Coronary artery (tissue), 2 donors: Measurements from ENCODE around the gene PASK.
A peak's percentile ranks its signal among the peaks of the same experiment; 100 is the strongest.

Source experiments
- DNase-seq: peaks from one replicate; pipeline ENCODE4 v3.0.0-alpha.2; 2017; ENCODE audit warnings: low spot score
- H3K27ac ChIP-seq, 2 donors: fragments of 200-600 bp; sonication (generic); one replicate each; pipeline ENCODE4 v1.5.1; 2016 to 2019
- H3K4me3 ChIP-seq: fragments of 200-600 bp; sonication (generic); 2 replicates; pipeline ENCODE4 v1.5.1; 2016; ENCODE audit warnings: mild to moderate bottlenecking, moderate library complexity
- CTCF ChIP-seq: fragments of 200-600 bp; sonication (generic); IDR thresholded peaks from one replicate; pipeline ENCODE4 v1.5.1; 2019; ENCODE audit warnings: antibody characterized with exemption

Gene PASK

DNA sequence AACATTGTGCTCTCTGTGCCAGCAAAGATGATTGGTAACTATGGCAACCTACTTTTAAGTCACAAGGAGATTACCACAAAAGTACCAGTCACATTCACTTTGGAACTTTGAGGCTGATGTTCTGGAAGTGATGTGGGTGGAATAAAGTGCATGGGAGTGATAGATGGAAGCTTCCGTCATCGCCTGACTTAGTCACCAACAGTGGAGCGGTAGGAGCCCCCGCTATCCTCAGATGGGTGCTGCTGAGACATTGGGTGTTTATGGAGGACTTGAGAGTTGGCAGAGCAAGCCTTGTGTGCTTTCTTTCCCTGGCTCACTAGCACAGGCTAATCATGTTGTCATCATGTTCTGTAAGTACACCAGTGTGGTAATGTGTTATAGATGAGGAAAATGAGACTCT is 5.6 kb upstream of the PASK start:
- TF ChIP-seq CTCF, result no peak
- Histone ChIP-seq H3K27ac (no peak overlapping the region), H3K4me3 (no peak overlapping the region)
- DNase-seq, result no peak

- no peak for DNase-seq
- Histone ChIP-seq H3K4me3 (no peak overlapping the region), H3K27ac (no peak overlapping the region)
- TF ChIP-seq CTCF, result no peak
These were observed 4.3 kb upstream of the PASK start for GRCh38 chr2:241153616-241154015.

DNA sequence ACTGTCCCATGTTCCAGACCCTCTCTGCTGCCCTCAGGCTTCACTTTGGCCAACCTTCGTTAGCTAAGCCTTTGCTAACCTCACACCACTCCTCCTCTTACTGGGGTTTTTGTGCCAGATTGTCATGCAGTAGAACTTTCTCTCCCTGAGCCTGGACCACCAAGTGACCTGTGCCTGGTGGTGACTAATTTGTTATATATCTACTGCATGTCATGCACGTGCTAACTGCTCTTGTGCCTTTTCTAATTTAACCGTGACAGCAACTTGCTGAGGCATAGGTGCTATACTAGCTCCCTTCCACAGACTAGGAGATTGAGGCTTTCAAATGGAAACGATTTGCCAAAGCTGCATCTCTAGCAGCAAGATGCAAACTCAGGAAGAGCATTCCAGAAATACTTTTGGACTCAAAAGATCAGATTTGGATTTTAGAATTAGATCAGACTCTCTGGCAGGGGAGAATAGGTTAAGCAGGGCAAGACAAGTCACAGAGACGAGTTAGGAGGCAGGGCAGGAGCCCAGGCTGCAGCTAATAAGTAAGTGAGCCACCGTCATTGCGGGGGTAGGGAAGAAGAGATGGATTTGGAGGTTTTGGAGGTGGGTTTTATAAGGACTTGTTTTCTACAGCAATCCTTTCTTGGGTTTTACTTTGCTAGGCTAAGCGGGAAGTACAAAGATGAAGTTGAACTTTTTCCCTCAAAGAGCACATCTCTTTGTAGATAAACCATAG is 2.8 kb upstream of the PASK start:
- Histone ChIP-seq H3K4me3 (no peak overlapping the region), H3K27ac (no peak overlapping the region)
- no peak for TF ChIP-seq CTCF
- DNase-seq, result no peak

- TF ChIP-seq CTCF, result no peak
- Histone ChIP-seq H3K27ac (peak overlapping the region; percentile 73 to 87), H3K4me3 (peak overlapping the region; percentile 93)
- no peak for DNase-seq
These were observed 1.6 kb upstream of the PASK start for GRCh38 chr2:241150660-241151530.

DNA sequence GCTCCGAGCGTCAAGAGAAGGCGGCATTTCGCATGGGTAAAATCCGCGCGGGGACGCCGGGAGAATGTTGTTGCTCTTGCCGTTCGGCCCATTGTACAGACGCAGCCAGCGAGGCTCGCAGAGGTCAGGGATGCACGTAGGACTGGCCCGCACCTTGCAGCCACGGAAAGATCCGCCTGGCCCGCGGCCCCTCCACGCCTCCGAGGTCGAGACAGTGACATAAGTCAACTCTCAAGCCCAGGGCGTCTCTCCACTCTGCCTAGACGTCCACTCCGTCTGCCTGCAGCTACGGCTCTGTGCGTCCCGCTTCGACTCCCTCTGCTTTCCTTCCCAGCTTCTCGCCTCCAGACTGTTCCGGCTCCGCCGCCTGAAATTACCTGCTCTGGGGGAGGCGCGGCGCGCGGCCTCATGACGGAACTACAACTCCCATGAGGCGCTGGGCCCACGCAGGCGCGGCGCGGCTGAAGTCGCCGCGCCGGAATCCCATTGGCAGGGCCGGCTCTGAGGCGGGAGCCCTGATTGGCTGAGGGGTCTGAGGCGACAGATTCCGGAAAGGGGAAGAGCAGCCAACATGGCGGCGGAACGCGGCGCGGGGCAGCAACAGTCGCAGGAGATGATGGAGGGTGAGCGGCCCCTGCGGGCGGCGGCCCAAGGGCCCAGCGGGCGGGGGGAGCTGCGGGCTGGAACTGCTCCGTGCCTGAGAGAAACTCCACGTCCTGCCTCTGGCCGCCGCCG is 820 bp upstream of the PASK start, which contains the start of gene PPP1R7:
TSS of gene PPP1R7 (plus strand) at position 543 of the 735 bp plus-strand sequence. CDS start at position 572, 29 bp downstream.
- H3K27ac ChIP-seq, result peak within 1 kb of the TSS; percentile 73 to 87
- no peak for TF ChIP-seq CTCF
- peak within 1 kb of the TSS; percentile 93 for H3K4me3 ChIP-seq
- peak; percentile 96 for DNase-seq

- Histone ChIP-seq H3K4me3 (peak overlapping the region; percentile 93), H3K27ac (peak overlapping the region in 1 of 2 donors; percentile 61)
- TF ChIP-seq CTCF, result no peak
- DNase-seq, result no peak
These were observed 328 bp upstream of the PASK start for GRCh38 chr2:241149675-241149924.
